GM23338 (cell line): ENCODE data around the gene KLHL17.

Source experiments
- CREB1 ChIP-seq: fragments of 250-450 bp; sonication (Bioruptor Pico); IDR thresholded peaks from 2 replicates; pipeline ENCODE4 v1.5.0; 2020; ENCODE audit warnings: low read depth, mild to moderate bottlenecking, moderate library complexity
- EZH2 ChIP-seq: fragments of 200-600 bp; sonication (generic); IDR thresholded peaks from one replicate; pipeline ENCODE4 v1.8.0; 2017; ENCODE audit warnings: antibody characterized with exemption, mild to moderate bottlenecking, low read depth; ENCODE audit not compliant: unreplicated experiment
- EZH2phosphoT487 ChIP-seq: fragments of 200-600 bp; sonication (generic); IDR thresholded peaks from one replicate; pipeline ENCODE4 v1.8.1; 2018; ENCODE audit warnings: antibody characterized with exemption; ENCODE audit not compliant: unreplicated experiment
- JUNB ChIP-seq: IDR thresholded peaks from one replicate; pipeline ENCODE4 v1.6.1; 2016; ENCODE audit warnings: antibody characterized with exemption; ENCODE audit not compliant: unreplicated experiment
- NANOG ChIP-seq: IDR thresholded peaks from 2 replicates; pipeline ENCODE4 v1.6.1; 2016; ENCODE audit warnings: antibody characterized with exemption, borderline replicate concordance
- POLR2AphosphoS5 ChIP-seq: IDR thresholded peaks from 2 replicates; pipeline ENCODE4 v1.6.1; 2016; ENCODE audit warnings: antibody characterized with exemption, low read depth
- STAT1 ChIP-seq: IDR thresholded peaks from one replicate; pipeline ENCODE4 v1.6.1; 2016; ENCODE audit warnings: antibody characterized with exemption; ENCODE audit not compliant: unreplicated experiment
- ZNF114 ChIP-seq: fragments of 250-450 bp; sonication (Bioruptor Pico); IDR thresholded peaks from 2 replicates; pipeline ENCODE4 v1.5.0; 2020; ENCODE audit warnings: mild to moderate bottlenecking, moderate library complexity
- ZNF331 ChIP-seq: fragments of 250-450 bp; sonication (Bioruptor Pico); IDR thresholded peaks from 2 replicates; pipeline ENCODE4 v1.5.0; 2020; ENCODE audit warnings: low read depth, mild to moderate bottlenecking, moderate library complexity
- TF ChIP-seq, protein P1 (sequence below), 2 experiments: fragments of 200-600 bp in 1 of 2; sonication (generic) in 1 of 2; conservative IDR thresholded peaks; 2 replicates each; pipeline versions ENCODE4 v1.5.1 to v1.6.1; 2016 to 2017; ENCODE audit warnings: antibody characterized with exemption in 2 of 2, low read depth in 2 of 2, mild to moderate bottlenecking in 2 of 2, moderate library complexity in 1 of 2
- TF ChIP-seq, protein P2 (sequence below): IDR thresholded peaks from one replicate; pipeline ENCODE4 v1.6.1; 2018; ENCODE audit warnings: antibody characterized with exemption; ENCODE audit not compliant: unreplicated experiment
- TF ChIP-seq, protein P3 (sequence below): IDR thresholded peaks from 2 replicates; pipeline ENCODE4 v1.6.1; 2016; ENCODE audit warnings: antibody characterized with exemption
- TF ChIP-seq, protein P4 (sequence below): fragments of 250-450 bp; sonication (Bioruptor Pico); IDR thresholded peaks from 2 replicates; pipeline ENCODE4 v1.5.0; 2020; ENCODE audit warnings: mild to moderate bottlenecking, moderate library complexity

DNA sequence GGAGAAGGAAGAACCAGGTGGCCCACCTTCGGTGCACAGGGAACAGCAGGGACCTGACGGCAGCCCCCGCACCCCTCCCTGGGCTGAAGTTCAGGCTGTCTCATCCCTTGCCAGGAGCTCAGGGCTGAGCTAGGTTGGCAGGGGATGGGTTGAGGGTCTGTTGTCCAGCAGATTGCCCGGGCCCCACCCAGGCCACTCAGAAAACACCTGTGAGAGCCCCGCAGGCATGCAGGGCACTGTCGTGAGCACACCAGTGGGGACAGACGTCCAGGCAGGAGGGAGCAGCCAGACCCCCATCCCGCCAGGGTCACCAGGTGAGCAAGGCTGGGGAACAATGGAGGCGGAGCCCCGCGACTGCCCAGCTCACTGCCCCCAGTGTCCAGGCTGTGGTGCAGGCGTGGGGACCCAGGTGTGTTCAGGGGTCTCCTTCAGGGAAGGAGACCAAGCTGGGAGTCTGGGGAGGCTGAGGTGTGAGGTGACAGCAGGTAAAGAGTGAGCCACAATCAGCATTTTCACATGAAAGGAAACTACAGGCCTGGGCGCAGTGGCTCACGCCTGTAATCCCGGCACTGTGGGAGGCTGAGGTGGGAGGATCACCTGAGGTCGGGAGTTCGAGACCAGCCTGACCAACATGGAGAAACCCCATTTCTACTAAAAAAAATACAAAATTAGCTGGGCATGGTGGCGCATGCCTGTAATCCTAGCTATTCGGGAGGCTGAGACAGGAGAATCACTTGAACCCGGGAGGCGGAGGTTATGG lies 46.1 kb upstream of the KLHL17 start:
- TF ChIP-seq, protein P1, sequence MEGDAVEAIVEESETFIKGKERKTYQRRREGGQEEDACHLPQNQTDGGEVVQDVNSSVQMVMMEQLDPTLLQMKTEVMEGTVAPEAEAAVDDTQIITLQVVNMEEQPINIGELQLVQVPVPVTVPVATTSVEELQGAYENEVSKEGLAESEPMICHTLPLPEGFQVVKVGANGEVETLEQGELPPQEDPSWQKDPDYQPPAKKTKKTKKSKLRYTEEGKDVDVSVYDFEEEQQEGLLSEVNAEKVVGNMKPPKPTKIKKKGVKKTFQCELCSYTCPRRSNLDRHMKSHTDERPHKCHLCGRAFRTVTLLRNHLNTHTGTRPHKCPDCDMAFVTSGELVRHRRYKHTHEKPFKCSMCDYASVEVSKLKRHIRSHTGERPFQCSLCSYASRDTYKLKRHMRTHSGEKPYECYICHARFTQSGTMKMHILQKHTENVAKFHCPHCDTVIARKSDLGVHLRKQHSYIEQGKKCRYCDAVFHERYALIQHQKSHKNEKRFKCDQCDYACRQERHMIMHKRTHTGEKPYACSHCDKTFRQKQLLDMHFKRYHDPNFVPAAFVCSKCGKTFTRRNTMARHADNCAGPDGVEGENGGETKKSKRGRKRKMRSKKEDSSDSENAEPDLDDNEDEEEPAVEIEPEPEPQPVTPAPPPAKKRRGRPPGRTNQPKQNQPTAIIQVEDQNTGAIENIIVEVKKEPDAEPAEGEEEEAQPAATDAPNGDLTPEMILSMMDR (conservative IDR thresholded peaks at IDR 0.05; ENCODE audit: low read depth in 2 of 2), result no peak
- TF ChIP-seq STAT1, result no peak
- no peak for TF ChIP-seq CREB1
- no peak for TF ChIP-seq EZH2
- no peak for TF ChIP-seq ZNF331 (CRISPR knock-in tag)
- no peak for TF ChIP-seq EZH2phosphoT487
- TF ChIP-seq POLR2AphosphoS5, result no peak
- no peak for TF ChIP-seq ZNF114 (CRISPR knock-in tag)
- TF ChIP-seq JUNB, result no peak
- TF ChIP-seq, protein P2, sequence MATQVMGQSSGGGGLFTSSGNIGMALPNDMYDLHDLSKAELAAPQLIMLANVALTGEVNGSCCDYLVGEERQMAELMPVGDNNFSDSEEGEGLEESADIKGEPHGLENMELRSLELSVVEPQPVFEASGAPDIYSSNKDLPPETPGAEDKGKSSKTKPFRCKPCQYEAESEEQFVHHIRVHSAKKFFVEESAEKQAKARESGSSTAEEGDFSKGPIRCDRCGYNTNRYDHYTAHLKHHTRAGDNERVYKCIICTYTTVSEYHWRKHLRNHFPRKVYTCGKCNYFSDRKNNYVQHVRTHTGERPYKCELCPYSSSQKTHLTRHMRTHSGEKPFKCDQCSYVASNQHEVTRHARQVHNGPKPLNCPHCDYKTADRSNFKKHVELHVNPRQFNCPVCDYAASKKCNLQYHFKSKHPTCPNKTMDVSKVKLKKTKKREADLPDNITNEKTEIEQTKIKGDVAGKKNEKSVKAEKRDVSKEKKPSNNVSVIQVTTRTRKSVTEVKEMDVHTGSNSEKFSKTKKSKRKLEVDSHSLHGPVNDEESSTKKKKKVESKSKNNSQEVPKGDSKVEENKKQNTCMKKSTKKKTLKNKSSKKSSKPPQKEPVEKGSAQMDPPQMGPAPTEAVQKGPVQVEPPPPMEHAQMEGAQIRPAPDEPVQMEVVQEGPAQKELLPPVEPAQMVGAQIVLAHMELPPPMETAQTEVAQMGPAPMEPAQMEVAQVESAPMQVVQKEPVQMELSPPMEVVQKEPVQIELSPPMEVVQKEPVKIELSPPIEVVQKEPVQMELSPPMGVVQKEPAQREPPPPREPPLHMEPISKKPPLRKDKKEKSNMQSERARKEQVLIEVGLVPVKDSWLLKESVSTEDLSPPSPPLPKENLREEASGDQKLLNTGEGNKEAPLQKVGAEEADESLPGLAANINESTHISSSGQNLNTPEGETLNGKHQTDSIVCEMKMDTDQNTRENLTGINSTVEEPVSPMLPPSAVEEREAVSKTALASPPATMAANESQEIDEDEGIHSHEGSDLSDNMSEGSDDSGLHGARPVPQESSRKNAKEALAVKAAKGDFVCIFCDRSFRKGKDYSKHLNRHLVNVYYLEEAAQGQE, result no peak
- TF ChIP-seq NANOG, result no peak
- TF ChIP-seq, protein P3, sequence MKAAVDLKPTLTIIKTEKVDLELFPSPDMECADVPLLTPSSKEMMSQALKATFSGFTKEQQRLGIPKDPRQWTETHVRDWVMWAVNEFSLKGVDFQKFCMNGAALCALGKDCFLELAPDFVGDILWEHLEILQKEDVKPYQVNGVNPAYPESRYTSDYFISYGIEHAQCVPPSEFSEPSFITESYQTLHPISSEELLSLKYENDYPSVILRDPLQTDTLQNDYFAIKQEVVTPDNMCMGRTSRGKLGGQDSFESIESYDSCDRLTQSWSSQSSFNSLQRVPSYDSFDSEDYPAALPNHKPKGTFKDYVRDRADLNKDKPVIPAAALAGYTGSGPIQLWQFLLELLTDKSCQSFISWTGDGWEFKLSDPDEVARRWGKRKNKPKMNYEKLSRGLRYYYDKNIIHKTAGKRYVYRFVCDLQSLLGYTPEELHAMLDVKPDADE, result no peak
- TF ChIP-seq, protein P4, sequence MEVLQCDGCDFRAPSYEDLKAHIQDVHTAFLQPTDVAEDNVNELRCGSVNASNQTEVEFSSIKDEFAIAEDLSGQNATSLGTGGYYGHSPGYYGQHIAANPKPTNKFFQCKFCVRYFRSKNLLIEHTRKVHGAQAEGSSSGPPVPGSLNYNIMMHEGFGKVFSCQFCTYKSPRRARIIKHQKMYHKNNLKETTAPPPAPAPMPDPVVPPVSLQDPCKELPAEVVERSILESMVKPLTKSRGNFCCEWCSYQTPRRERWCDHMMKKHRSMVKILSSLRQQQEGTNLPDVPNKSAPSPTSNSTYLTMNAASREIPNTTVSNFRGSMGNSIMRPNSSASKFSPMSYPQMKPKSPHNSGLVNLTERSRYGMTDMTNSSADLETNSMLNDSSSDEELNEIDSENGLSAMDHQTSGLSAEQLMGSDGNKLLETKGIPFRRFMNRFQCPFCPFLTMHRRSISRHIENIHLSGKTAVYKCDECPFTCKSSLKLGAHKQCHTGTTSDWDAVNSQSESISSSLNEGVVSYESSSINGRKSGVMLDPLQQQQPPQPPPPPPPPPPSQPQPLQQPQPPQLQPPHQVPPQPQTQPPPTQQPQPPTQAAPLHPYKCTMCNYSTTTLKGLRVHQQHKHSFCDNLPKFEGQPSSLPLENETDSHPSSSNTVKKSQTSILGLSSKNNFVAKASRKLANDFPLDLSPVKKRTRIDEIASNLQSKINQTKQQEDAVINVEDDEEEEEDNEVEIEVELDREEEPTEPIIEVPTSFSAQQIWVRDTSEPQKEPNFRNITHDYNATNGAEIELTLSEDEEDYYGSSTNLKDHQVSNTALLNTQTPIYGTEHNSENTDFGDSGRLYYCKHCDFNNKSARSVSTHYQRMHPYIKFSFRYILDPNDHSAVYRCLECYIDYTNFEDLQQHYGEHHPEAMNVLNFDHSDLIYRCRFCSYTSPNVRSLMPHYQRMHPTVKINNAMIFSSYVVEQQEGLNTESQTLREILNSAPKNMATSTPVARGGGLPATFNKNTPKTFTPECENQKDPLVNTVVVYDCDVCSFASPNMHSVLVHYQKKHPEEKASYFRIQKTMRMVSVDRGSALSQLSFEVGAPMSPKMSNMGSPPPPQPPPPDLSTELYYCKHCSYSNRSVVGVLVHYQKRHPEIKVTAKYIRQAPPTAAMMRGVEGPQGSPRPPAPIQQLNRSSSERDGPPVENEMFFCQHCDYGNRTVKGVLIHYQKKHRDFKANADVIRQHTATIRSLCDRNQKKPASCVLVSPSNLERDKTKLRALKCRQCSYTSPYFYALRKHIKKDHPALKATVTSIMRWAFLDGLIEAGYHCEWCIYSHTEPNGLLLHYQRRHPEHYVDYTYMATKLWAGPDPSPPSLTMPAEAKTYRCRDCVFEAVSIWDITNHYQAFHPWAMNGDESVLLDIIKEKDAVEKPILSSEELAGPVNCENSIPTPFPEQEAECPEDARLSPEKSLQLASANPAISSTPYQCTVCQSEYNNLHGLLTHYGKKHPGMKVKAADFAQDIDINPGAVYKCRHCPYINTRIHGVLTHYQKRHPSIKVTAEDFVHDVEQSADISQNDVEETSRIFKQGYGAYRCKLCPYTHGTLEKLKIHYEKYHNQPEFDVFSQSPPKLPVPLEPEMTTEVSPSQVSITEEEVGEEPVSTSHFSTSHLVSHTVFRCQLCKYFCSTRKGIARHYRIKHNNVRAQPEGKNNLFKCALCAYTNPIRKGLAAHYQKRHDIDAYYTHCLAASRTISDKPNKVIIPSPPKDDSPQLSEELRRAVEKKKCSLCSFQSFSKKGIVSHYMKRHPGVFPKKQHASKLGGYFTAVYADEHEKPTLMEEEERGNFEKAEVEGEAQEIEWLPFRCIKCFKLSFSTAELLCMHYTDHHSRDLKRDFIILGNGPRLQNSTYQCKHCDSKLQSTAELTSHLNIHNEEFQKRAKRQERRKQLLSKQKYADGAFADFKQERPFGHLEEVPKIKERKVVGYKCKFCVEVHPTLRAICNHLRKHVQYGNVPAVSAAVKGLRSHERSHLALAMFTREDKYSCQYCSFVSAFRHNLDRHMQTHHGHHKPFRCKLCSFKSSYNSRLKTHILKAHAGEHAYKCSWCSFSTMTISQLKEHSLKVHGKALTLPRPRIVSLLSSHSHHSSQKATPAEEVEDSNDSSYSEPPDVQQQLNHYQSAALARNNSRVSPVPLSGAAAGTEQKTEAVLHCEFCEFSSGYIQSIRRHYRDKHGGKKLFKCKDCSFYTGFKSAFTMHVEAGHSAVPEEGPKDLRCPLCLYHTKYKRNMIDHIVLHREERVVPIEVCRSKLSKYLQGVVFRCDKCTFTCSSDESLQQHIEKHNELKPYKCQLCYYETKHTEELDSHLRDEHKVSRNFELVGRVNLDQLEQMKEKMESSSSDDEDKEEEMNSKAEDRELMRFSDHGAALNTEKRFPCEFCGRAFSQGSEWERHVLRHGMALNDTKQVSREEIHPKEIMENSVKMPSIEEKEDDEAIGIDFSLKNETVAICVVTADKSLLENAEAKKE (CRISPR knock-in tag), result no peak
